Measurements from ENCODE around the gene LEKR1. TPM values are rescaled to one million over a fixed set of nuclear protein-coding genes. Genes with fewer than 3 reads are reported as not detected.
A peak's percentile ranks its signal among the peaks of the same experiment; 100 is the strongest.

The LEKR1 gene
- total and polyA plus RNA-seq, 2 donors (not counting 1 experiment from before 2014, with no cell fraction given) = 0.94 to 4.7 TPM

DNA sequence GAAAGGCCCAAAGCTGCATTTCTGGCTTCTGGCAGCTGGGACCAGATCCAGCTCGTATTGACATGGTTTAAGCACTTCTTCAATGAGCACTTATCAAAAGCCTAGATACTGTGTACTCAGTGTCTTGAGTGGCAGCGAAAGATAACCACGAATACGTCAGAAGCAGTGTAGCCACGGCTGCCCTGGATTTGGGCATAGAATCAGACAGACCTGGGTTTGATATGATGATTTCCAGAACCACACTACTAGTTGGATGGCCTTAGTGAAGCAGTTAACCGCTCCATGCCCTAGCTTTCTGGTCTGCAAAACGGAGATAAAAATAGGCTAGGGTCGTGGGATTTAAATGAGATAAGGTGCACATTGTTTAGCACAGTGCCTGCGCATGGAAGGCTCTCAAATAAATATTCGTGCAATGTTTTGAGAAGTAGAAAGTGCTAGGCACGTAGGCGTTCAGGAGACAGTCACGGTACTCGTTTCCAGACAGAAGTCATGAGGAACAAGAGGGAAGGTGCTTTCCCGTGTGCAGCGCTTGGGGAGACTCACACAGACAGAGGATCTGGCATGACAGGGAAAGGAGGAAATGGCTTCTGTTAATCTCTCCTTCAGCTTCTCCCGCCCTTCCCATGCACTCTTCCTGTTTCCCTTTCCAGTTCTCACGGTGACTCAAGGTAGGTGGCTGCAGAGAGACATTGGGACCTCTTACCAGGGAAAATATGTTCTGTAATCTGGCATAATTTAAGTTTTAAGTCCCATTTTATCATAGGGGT is 263.5 kb downstream of the LEKR1 start:
- no peaks in the 10 kb centered on the region for H3K36me3 ChIP-seq (replicated peaks in 1 of 2; ENCODE audit: control extremely low read depth in 1 of 2, control insufficient read depth in 1 of 2, extremely low read depth in 1 of 2, insufficient read depth in 2 of 2, low read length in 1 of 2)
- H3K27ac Mint-ChIP-seq = peak overlapping the region; percentile 98
- TF ChIP-seq, protein P1, sequence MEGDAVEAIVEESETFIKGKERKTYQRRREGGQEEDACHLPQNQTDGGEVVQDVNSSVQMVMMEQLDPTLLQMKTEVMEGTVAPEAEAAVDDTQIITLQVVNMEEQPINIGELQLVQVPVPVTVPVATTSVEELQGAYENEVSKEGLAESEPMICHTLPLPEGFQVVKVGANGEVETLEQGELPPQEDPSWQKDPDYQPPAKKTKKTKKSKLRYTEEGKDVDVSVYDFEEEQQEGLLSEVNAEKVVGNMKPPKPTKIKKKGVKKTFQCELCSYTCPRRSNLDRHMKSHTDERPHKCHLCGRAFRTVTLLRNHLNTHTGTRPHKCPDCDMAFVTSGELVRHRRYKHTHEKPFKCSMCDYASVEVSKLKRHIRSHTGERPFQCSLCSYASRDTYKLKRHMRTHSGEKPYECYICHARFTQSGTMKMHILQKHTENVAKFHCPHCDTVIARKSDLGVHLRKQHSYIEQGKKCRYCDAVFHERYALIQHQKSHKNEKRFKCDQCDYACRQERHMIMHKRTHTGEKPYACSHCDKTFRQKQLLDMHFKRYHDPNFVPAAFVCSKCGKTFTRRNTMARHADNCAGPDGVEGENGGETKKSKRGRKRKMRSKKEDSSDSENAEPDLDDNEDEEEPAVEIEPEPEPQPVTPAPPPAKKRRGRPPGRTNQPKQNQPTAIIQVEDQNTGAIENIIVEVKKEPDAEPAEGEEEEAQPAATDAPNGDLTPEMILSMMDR (IDR thresholded peaks at IDR 0.05) = no peak
- TF ChIP-seq EZH2 (IDR thresholded peaks at IDR 0.05; ENCODE audit: borderline replicate concordance, insufficient read depth, low read depth, low read length, poor library complexity, severe bottlenecking) = no peak
- peak overlapping the region; percentile 90 for H3K4me2 ChIP-seq (replicated peaks; ENCODE audit: low read depth, low read length, poor library complexity, severe bottlenecking)
- H2AFZ ChIP-seq (ENCODE audit: insufficient read depth, low read depth, low read length, poor library complexity, severe bottlenecking) = peak overlapping the region; percentile 95
- H3K9me3 Mint-ChIP-seq (ENCODE audit: insufficient read depth) = no peaks in the 10 kb centered on the region
- WGBS (ENCODE audit: insufficient coverage) = 25% methylated on average over 13 of the region's 18 CpGs
- H4K20me1 ChIP-seq (ENCODE audit: control insufficient read depth, insufficient read depth, low read length, poor library complexity, severe bottlenecking) = no peaks in the 10 kb centered on the region
- H3K27me3 Mint-ChIP-seq = peaks cover 4% of the 10 kb centered on the region
- H3K27me3 ChIP-seq (replicated peaks in 1 of 4; ENCODE audit: control extremely low read depth in 1 of 4, control insufficient read depth in 3 of 4, insufficient read depth in 4 of 4, low read length in 3 of 4) = peaks cover 0 to 2% (median under 1%) of the 10 kb centered on the region in 4 experiments
- peak overlapping the region in 4 of 5 experiments; percentile 74 to 92 (median 82) for H3K4me3 ChIP-seq (ENCODE audit: control extremely low read depth in 1 of 5, extremely low read depth in 1 of 5, insufficient read depth in 1 of 5, low read depth in 2 of 5, low read length in 4 of 5)
- ChIA-PET CTCF (interaction anchor here (0.7 to 5.7 kb wide), 10 partner anchors 11 to 534 kb away, joined by 3 to 51 read pairs (median 6); partner anchors contain the start of genes SSR3 and TIPARP), POLR2A (interaction anchor here (0.7 to 2.2 kb wide), 7 partner anchors 13 to 535 kb away, joined by 3 to 23 read pairs (median 8); partner anchors contain the start of genes CCNL1, SSR3 and TIPARP)
- H3K4me1 Mint-ChIP-seq = peaks cover 25% of the 10 kb centered on the region
- peak; percentile 78 for DNase-seq
- peak overlapping the region; percentile 76 to 98 for H3K27ac ChIP-seq (ENCODE audit: low read length in 2 of 2)
- ATAC-seq (ENCODE audit: low read depth) = peak; percentile 28
- peak overlapping the region; percentile 87 for H3K9ac ChIP-seq (ENCODE audit: low read length)
- peaks cover 19 to 25% of the 10 kb centered on the region in 2 donors for H3K4me1 ChIP-seq (ENCODE audit: control insufficient read depth in 2 of 2, insufficient read depth in 2 of 2, low read length in 2 of 2)
- H3K79me2 ChIP-seq (ENCODE audit: control insufficient read depth, insufficient read depth, low read length) = no peaks in the 10 kb centered on the region
- no peaks in the 10 kb centered on the region for H3K9me3 ChIP-seq (ENCODE audit: control extremely low read depth in 1 of 3, control insufficient read depth in 2 of 3, insufficient read depth in 1 of 3, low read length in 2 of 3)
- intact Hi-C loops (cut with micrococcal nuclease) = loop anchor here (1.0 to 5.0 kb wide), 9 partner anchors 14 to 1237 kb away; partner anchors contain the start of genes CCNL1, SLC33A1, SSR3 and TIPARP
- peak overlapping the region; percentile 94 for H3K4me3 Mint-ChIP-seq
